ENCODE results near the gene ZC3H11A.

ZC3H11A gene

DNA sequence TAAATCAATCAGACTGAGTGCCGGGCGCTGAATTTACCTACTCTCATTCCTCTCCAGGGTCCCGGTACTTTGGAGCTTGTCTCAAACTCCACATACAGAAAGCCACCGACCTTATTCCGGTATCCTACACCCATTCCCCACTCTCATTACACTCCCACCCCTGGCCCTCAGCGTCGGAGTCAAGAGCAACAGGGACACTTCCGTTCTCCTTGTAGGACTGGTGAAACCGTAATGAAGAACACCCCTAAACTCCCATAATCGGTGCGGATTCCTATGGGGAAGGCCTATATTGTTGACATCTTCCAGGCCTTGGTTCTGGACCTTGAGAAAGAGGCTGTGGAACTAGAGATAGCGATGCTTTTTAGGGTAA is 798 bp downstream of the ZC3H11A start:
- peak overlapping the region; percentile 92 for H3K4me3 ChIP-seq (IDR thresholded peaks at IDR 0.05; ENCODE audit: insufficient read depth, low read depth, low read length)
- peaks cover 40% of the 10 kb centered on the region for H3K4me1 ChIP-seq (ENCODE audit: low read depth, poor library complexity, severe bottlenecking)
- H2AFZ ChIP-seq (ENCODE audit: low read depth) = peak overlapping the region; percentile 14; the same call in 1 of the 2 replicates
- peaks cover 7% of the 10 kb centered on the region; the same call in 1 of the 2 replicates for H4K20me1 ChIP-seq (ENCODE audit: insufficient read depth)
- peaks cover 53% of the 10 kb centered on the region for H3K79me2 ChIP-seq (ENCODE audit: insufficient read depth, low read depth)
- peak overlapping the region; percentile 84 for H3K9ac ChIP-seq
- peak overlapping the region; percentile 49 for H3K4me2 ChIP-seq
- TF ChIP-seq, protein P1, sequence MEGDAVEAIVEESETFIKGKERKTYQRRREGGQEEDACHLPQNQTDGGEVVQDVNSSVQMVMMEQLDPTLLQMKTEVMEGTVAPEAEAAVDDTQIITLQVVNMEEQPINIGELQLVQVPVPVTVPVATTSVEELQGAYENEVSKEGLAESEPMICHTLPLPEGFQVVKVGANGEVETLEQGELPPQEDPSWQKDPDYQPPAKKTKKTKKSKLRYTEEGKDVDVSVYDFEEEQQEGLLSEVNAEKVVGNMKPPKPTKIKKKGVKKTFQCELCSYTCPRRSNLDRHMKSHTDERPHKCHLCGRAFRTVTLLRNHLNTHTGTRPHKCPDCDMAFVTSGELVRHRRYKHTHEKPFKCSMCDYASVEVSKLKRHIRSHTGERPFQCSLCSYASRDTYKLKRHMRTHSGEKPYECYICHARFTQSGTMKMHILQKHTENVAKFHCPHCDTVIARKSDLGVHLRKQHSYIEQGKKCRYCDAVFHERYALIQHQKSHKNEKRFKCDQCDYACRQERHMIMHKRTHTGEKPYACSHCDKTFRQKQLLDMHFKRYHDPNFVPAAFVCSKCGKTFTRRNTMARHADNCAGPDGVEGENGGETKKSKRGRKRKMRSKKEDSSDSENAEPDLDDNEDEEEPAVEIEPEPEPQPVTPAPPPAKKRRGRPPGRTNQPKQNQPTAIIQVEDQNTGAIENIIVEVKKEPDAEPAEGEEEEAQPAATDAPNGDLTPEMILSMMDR (conservative IDR thresholded peaks at IDR 0.05; ENCODE audit: low read depth, low read length) = no peak
- peak overlapping the region; percentile 80 for H3K27ac ChIP-seq
- H3K36me3 ChIP-seq (ENCODE audit: insufficient read depth) = peaks cover 11% of the 10 kb centered on the region; the same call in 1 of the 2 replicates
- no peaks in the 10 kb centered on the region for H3K27me3 ChIP-seq (ENCODE audit: insufficient read depth, low read depth)

DNA sequence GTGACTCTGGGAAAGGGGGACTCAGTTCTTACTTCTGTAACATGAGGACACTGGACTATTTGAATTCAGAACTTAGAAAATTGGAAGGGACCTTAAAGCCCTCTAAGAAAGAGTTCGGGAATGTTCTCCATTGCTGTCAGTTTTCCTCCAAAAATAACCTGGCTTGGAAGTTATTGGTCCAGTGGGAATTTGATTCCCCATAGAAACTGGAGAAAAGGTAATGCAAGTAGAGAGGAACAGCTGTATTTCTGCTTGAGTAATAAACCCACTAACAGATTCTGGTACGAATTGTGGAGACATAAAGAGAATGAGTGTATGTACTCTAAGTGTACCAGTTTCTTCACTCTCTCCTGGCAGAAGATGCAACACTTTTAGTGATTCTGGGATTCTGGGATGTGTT is 1.8 kb downstream of the ZC3H11A start:
- peaks cover 40% of the 10 kb centered on the region for H3K4me1 ChIP-seq (ENCODE audit: low read depth, poor library complexity, severe bottlenecking)
- peaks cover 11% of the 10 kb centered on the region; the same call in 1 of the 2 replicates for H3K36me3 ChIP-seq (ENCODE audit: insufficient read depth)
- TF ChIP-seq, protein P1 (conservative IDR thresholded peaks at IDR 0.05; ENCODE audit: low read depth, low read length) = no peak
- H3K27me3 ChIP-seq (ENCODE audit: insufficient read depth, low read depth) = no peaks in the 10 kb centered on the region
- H2AFZ ChIP-seq (ENCODE audit: low read depth) = no peak overlapping the region
- no peak overlapping the region for H3K4me3 ChIP-seq (IDR thresholded peaks at IDR 0.05; ENCODE audit: insufficient read depth, low read depth, low read length)
- H3K4me2 ChIP-seq = peak overlapping the region; percentile 49
- no peak overlapping the region for H3K9ac ChIP-seq
- peaks cover 7% of the 10 kb centered on the region; the same call in 1 of the 2 replicates for H4K20me1 ChIP-seq (ENCODE audit: insufficient read depth)
- peaks cover 63% of the 10 kb centered on the region for H3K79me2 ChIP-seq (ENCODE audit: insufficient read depth, low read depth)
- no peak overlapping the region for H3K27ac ChIP-seq

DNA sequence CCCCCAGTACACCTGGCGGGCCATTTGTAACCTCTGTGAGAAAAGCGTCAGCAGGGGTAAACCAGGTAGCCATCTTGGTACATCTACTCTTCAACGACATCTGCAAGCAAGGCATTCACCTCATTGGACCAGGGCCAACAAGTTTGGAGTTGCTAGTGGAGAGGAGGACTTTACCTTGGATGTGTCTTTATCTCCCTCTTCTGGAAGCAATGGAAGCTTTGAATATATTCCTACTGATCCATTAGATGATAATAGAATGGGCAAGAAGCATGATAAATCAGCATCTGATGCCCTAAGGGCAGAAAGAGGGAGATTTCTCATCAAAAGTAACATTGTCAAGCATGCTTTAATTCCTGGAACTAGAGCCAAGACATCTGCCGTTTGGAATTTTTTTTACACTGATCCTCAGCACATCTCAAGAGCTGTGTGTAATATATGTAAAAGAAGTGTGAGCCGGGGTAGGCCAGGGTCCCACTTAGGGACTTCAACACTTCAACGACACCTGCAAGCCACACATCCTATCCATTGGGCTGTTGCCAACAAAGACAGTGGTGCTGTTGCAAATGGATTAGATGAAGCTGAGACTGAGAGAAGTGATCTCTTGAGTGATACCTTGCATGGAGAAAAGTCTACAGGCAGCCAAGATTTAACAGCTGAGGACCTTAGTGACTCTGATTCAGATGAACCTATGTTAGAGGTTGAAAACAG is 2.7 kb downstream of the ZC3H11A start:
- peak overlapping the region; percentile 49; the same call in 1 of the 2 replicates for H3K4me2 ChIP-seq

GRCh38 chr1:203799157-203799556 is 3.7 kb downstream of the ZC3H11A start:
- no peak overlapping the region for H3K4me3 ChIP-seq (IDR thresholded peaks at IDR 0.05; ENCODE audit: insufficient read depth, low read depth, low read length)
- H3K9ac ChIP-seq = no peak overlapping the region
- peaks cover 80% of the 10 kb centered on the region for H3K79me2 ChIP-seq (ENCODE audit: insufficient read depth, low read depth)
- no peak overlapping the region for H3K27ac ChIP-seq
- TF ChIP-seq, protein P1 (conservative IDR thresholded peaks at IDR 0.05; ENCODE audit: low read depth, low read length) = no peak
- no peak overlapping the region for H2AFZ ChIP-seq (ENCODE audit: low read depth)
- H3K27me3 ChIP-seq (ENCODE audit: insufficient read depth, low read depth) = no peaks in the 10 kb centered on the region
- H3K4me2 ChIP-seq = no peak overlapping the region
- H3K36me3 ChIP-seq (ENCODE audit: insufficient read depth) = peaks cover 11% of the 10 kb centered on the region; the same call in 1 of the 2 replicates
- peaks cover 7% of the 10 kb centered on the region; the same call in 1 of the 2 replicates for H4K20me1 ChIP-seq (ENCODE audit: insufficient read depth)
- H3K4me1 ChIP-seq (ENCODE audit: low read depth, poor library complexity, severe bottlenecking) = peaks cover 40% of the 10 kb centered on the region

More for the DNA sequence above, 2.7 kb downstream of the ZC3H11A start:
- TF ChIP-seq, protein P1 (conservative IDR thresholded peaks at IDR 0.05; ENCODE audit: low read depth, low read length) = no peak
- no peak overlapping the region for H3K9ac ChIP-seq
- H3K79me2 ChIP-seq (ENCODE audit: insufficient read depth, low read depth) = peaks cover 69% of the 10 kb centered on the region
- peaks cover 40% of the 10 kb centered on the region for H3K4me1 ChIP-seq (ENCODE audit: low read depth, poor library complexity, severe bottlenecking)
- H3K27me3 ChIP-seq (ENCODE audit: insufficient read depth, low read depth) = no peaks in the 10 kb centered on the region
- H4K20me1 ChIP-seq (ENCODE audit: insufficient read depth) = peaks cover 7% of the 10 kb centered on the region; the same call in 1 of the 2 replicates
- no peak overlapping the region for H2AFZ ChIP-seq (ENCODE audit: low read depth)
- peaks cover 11% of the 10 kb centered on the region; the same call in 1 of the 2 replicates for H3K36me3 ChIP-seq (ENCODE audit: insufficient read depth)
- H3K4me3 ChIP-seq (IDR thresholded peaks at IDR 0.05; ENCODE audit: insufficient read depth, low read depth, low read length) = no peak overlapping the region
- H3K27ac ChIP-seq = no peak overlapping the region
